H1 (cell line): Measurements from ENCODE around the gene PREX1. TPM values are rescaled to one million over a fixed set of nuclear protein-coding genes. Genes with fewer than 3 reads are reported as not detected.

Source experiments
- EP300 ChIP-seq, 2 experiments: IDR thresholded peaks; 1 replicate in 1 of 2; 2 replicates in 1 of 2; pipeline ENCODE4 v1.6.1; 2011 to 2012; ENCODE audit warnings: low read depth in 2 of 2, low read length in 2 of 2, mild to moderate bottlenecking in 2 of 2, borderline replicate concordance in 1 of 2, inconsistent platforms in 1 of 2, moderate library complexity in 1 of 2
- KDM5A ChIP-seq: fragments of 200-600 bp; IDR thresholded peaks from 2 replicates; pipeline ENCODE4 v1.7.1; 2012; ENCODE audit warnings: mild to moderate bottlenecking, low read length, inconsistent platforms, mixed read lengths
- SUZ12 ChIP-seq: fragments of 200-600 bp; sonication (generic); IDR thresholded peaks from 2 replicates; pipeline ENCODE4 v1.6.1; 2012; ENCODE audit warnings: mild to moderate bottlenecking, inconsistent platforms, low read length, moderate library complexity, mixed read lengths
- TAF7 ChIP-seq: optimal IDR thresholded peaks from 2 replicates; pipeline ENCODE3; 2011; ENCODE audit warnings: low read depth, mild to moderate bottlenecking, inconsistent platforms, low read length, moderate library complexity, borderline replicate concordance
- polyA plus RNA-seq, 7 experiments: library from polyadenylated mRNA; depleted of rRNA in 3 of 7; stranded (reverse) in 5 of 7; unstranded in 2 of 7; fragments of >200 nt in 5 of 7; fragments of 200-250 nt in 2 of 7; gene quantifications; 1 replicate in 5 of 7; 2 replicates in 1 of 7; 4 replicates in 1 of 7; pipeline versions ENCODE4 v1.2.1 to v1.2.3, GENCODE V29; 2011 to 2013; ENCODE audit warnings: missing spikeins in 2 of 7, mixed read lengths in 2 of 7
- total RNA-seq: library from RNA; stranded (reverse); fragmentation: NEBNext Ultra II Directional; extraction: Animal tissue kit (Norgen Biotek cat#: 25700); gene quantifications from 2 replicates; pipeline ENCODE4 v1.2.1, GENCODE V29; 2021
- TF ChIP-seq, protein P1 (sequence below): IDR thresholded peaks from 2 replicates; pipeline ENCODE4 v1.6.1; 2012; ENCODE audit warnings: inconsistent platforms
- TF ChIP-seq, protein P2 (sequence below), 3 experiments: IDR thresholded peaks; 1 replicate in 2 of 3; 2 replicates in 1 of 3; pipeline versions ENCODE4 v1.5.1 to v1.6.1; 2011; ENCODE audit warnings: low read length in 3 of 3, mild to moderate bottlenecking in 3 of 3, inconsistent platforms in 2 of 3, low read depth in 1 of 3, moderate library complexity in 1 of 3; ENCODE audit not compliant: insufficient read depth in 1 of 3; ENCODE audit errors: control extremely low read depth in 1 of 3
- TF ChIP-seq, protein P3 (sequence below): IDR thresholded peaks from 2 replicates; pipeline ENCODE4 v1.6.1; 2011; ENCODE audit warnings: low read length, improper control_type of control experiment

The PREX1 gene
- total and polyA plus RNA-seq, 2 of the 8 experiments (the other 6 are each of a cell fraction or from before 2014, with no cell fraction given) = 10.7 to 12.8 TPM

DNA sequence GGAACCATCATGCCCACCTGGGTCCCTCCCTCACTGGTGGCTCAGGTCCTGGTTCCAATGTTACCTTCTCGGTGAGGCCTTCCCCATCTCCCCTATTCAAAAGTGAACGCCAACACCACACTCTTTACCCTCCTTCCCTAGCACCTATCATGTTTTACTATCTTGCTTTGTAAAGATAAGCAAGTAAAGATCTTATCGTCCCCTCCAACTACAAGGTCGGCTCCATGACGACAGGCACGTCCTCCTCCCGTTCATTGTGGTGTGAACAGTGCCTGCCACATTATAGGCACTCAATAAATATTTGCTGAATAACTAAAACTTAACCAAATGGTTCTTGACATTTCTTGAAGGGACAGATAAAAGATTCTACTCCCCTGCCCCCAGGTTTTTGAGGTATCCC is 147.1 kb downstream of the PREX1 start (continued):
- TF ChIP-seq TAF7 (no peak), KDM5A (no peak), SUZ12 (no peak), EP300 (IDR thresholded peaks at IDR 0.05; ENCODE audit: borderline replicate concordance in 1 of 2, low read depth in 2 of 2, low read length in 2 of 2) (no peak)
- TF ChIP-seq, protein P1, sequence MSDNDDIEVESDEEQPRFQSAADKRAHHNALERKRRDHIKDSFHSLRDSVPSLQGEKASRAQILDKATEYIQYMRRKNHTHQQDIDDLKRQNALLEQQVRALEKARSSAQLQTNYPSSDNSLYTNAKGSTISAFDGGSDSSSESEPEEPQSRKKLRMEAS = no peak
- TF ChIP-seq, protein P2, sequence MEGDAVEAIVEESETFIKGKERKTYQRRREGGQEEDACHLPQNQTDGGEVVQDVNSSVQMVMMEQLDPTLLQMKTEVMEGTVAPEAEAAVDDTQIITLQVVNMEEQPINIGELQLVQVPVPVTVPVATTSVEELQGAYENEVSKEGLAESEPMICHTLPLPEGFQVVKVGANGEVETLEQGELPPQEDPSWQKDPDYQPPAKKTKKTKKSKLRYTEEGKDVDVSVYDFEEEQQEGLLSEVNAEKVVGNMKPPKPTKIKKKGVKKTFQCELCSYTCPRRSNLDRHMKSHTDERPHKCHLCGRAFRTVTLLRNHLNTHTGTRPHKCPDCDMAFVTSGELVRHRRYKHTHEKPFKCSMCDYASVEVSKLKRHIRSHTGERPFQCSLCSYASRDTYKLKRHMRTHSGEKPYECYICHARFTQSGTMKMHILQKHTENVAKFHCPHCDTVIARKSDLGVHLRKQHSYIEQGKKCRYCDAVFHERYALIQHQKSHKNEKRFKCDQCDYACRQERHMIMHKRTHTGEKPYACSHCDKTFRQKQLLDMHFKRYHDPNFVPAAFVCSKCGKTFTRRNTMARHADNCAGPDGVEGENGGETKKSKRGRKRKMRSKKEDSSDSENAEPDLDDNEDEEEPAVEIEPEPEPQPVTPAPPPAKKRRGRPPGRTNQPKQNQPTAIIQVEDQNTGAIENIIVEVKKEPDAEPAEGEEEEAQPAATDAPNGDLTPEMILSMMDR (IDR thresholded peaks at IDR 0.05; ENCODE audit: control extremely low read depth in 1 of 3, insufficient read depth in 1 of 3, low read depth in 1 of 3, low read length in 3 of 3) = no peak
- TF ChIP-seq, protein P3, sequence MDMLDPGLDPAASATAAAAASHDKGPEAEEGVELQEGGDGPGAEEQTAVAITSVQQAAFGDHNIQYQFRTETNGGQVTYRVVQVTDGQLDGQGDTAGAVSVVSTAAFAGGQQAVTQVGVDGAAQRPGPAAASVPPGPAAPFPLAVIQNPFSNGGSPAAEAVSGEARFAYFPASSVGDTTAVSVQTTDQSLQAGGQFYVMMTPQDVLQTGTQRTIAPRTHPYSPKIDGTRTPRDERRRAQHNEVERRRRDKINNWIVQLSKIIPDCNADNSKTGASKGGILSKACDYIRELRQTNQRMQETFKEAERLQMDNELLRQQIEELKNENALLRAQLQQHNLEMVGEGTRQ = no peak
